Lung (tissue), 12 donors: ENCODE results near the gene PADI1. TPM values are rescaled to one million over a fixed set of nuclear protein-coding genes. Genes with fewer than 3 reads are reported as not detected.

Experiments used
- ATAC-seq: fragments of 200-7000 bp; cut with Tn5 transposase; one replicate; pipeline ENCODE4 v1.9.1; 2020; ENCODE audit warnings: moderate number of reproducible peaks; ENCODE audit not compliant: insufficient read depth, low FRiP score
- DNase-seq, 3 donors: peaks; one replicate each; pipeline ENCODE4 v3.0.0-alpha.2; 2013 to 2017
- H3K27ac ChIP-seq, 2 donors: one replicate each; pipeline ENCODE4 v1.5.1; 2013; ENCODE audit warnings: mild to moderate bottlenecking in 2 of 2, moderate library complexity in 2 of 2, control low read depth in 1 of 2, inconsistent platforms in 1 of 2, low read depth in 1 of 2, low read length in 1 of 2
- H3K27me3 ChIP-seq, 3 donors: one replicate each; pipeline ENCODE4 v1.5.1; 2013; ENCODE audit warnings: low read length in 2 of 3; ENCODE audit not compliant: control insufficient read depth in 3 of 3, insufficient read depth in 3 of 3
- H3K36me3 ChIP-seq, 4 donors: one replicate each; pipeline ENCODE4 v1.5.1; 2013; ENCODE audit warnings: low read length in 4 of 4, mild to moderate bottlenecking in 1 of 4, moderate library complexity in 1 of 4; ENCODE audit not compliant: control insufficient read depth in 4 of 4, insufficient read depth in 4 of 4
- H3K4me1 ChIP-seq, 5 donors: one replicate each; pipeline ENCODE4 v1.5.1; 2013; ENCODE audit warnings: low read length in 5 of 5, mild to moderate bottlenecking in 2 of 5, moderate library complexity in 1 of 5; ENCODE audit not compliant: control insufficient read depth in 5 of 5, insufficient read depth in 5 of 5
- H3K4me3 ChIP-seq: one replicate; pipeline ENCODE4 v1.5.1; 2013; ENCODE audit warnings: mild to moderate bottlenecking, control low read depth, moderate library complexity
- H3K9ac ChIP-seq, 2 donors: one replicate each; pipeline ENCODE4 v1.5.1; 2013; ENCODE audit warnings: low read length in 2 of 2, control low read depth in 1 of 2; ENCODE audit not compliant: insufficient read depth in 1 of 2
- H3K9me3 ChIP-seq, 4 donors: one replicate each; pipeline ENCODE4 v1.5.1; 2013; ENCODE audit warnings: low read length in 3 of 4, mild to moderate bottlenecking in 1 of 4, moderate library complexity in 1 of 4; ENCODE audit not compliant: control insufficient read depth in 4 of 4, insufficient read depth in 3 of 4
- CTCF ChIP-seq: IDR thresholded peaks from 2 replicates; pipeline ENCODE4 v1.5.1; 2012; ENCODE audit warnings: mild to moderate bottlenecking; ENCODE audit errors: control extremely low read depth, extremely low read depth
- WGBS, 2 donors: extraction: QIAGEN DNeasy Blood & Tissue Kit; methylation state at CpG; one replicate each; pipeline ENCODE4 v1.1.7; 2013; 5-methylcytosine and 5-hydroxymethylcytosine counted together
- polyA plus RNA-seq, 2 donors: library from polyadenylated mRNA; stranded (reverse); fragments of 200-250 nt; gene quantifications; one replicate each; pipeline ENCODE4 v1.2.1, GENCODE V29; 2013
- total RNA-seq, 2 donors: library from RNA; depleted of rRNA in 1 of 2; stranded (reverse); fragments of >200 nt in 1 of 2; gene quantifications; one replicate each; pipeline ENCODE4 v1.2.1, GENCODE V29; 2014 to 2021
- donor health status: control.
- donor health status: control.
- donor health status: Bipolar disorder and iron deficiency.
- donor health status: healthy.
- donor health status: DM: yes; HTN: yes; CAD: no.

The PADI1 gene
- total and polyA plus RNA-seq, 4 donors: 0.09 to 0.35 TPM; not detected in 2

DNA sequence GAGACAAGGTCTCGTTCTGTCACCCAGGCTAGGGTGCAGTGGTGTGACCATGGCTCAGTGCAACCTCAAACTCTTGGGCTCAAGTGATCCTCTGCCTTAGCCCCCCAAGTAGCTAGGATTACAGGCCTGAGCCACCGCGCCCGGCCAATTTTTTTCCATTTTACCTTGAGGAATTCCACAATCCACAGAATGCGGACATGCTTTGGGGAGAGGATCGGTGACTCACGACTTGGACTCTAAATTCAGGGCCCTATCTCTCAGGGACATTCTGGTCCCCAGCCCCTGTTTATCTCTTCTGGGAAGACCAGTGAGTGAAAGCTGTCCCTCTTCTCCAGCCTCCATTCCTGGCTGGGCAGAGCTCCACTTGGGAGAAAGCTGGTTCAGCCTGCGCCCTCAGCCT, 5.2 kb downstream of the PADI1 start:
- TF ChIP-seq CTCF: no peak
- 93 to 100% methylated on average over 8 of the region's 8 CpGs for WGBS, 2 donors
- H3K27me3 ChIP-seq: no peaks in the 10 kb centered on the region
- no peak overlapping the region for H3K27ac ChIP-seq
- no peak overlapping the region for H3K4me3 ChIP-seq
- no peak overlapping the region for H3K9ac ChIP-seq
- no peaks in the 10 kb centered on the region for H3K36me3 ChIP-seq
- no peaks in the 10 kb centered on the region for H3K9me3 ChIP-seq
- H3K4me1 ChIP-seq: peaks cover 0 to 15% (median 12%) of the 10 kb centered on the region in 5 donors
- ATAC-seq (no peak), DNase-seq (no peak)

DNA sequence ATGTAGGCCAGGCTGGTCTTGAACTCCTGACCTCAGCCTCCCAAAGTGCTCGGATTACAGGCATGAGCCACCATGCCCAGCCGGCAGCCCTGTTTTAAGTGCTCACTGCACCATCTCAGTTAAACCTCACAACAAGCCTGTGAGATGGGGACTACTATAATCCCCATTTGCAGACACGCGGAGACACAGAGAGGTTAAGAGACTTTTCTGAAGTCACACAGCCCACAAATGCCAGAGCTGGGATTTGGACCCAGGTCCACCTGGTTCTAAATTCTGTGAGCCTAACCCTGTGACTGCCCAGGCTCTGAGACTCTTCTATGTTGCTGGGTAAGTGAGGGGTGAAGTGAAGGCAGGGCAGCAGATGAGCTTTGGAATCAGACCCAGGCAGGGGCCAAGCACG, 6.4 kb downstream of the PADI1 start:
- TF ChIP-seq CTCF: no peak
- no peak overlapping the region for H3K27ac ChIP-seq
- no peaks in the 10 kb centered on the region for H3K9me3 ChIP-seq
- ATAC-seq (no peak), DNase-seq (no peak)
- no peak overlapping the region for H3K9ac ChIP-seq
- no peaks in the 10 kb centered on the region for H3K27me3 ChIP-seq
- 91 to 95% methylated on average over 5 of the region's 5 CpGs for WGBS, 2 donors
- no peaks in the 10 kb centered on the region for H3K36me3 ChIP-seq
- peaks cover 0 to 15% (median 12%) of the 10 kb centered on the region in 5 donors for H3K4me1 ChIP-seq
- H3K4me3 ChIP-seq: no peak overlapping the region

- ATAC-seq (no peak), DNase-seq (peak in 1 of 3 donors; percentile 12)
- Histone ChIP-seq H3K27ac (no peak overlapping the region), H3K9me3 (no peaks in the 10 kb centered on the region), H3K4me3 (no peak overlapping the region), H3K4me1 (peaks cover 0 to 15% (median 12%) of the 10 kb centered on the region in 5 donors), H3K36me3 (no peaks in the 10 kb centered on the region), H3K9ac (no peak overlapping the region), H3K27me3 (no peaks in the 10 kb centered on the region)
- no peak for TF ChIP-seq CTCF
- 65 to 75% methylated on average over 10 of the region's 10 CpGs for WGBS, 2 donors
These were observed 7.1 kb downstream of the PADI1 start for GRCh38 chr1:17212009-17212408.

GRCh38 chr1:17212487-17213121, 7.7 kb downstream of the PADI1 start:
- H3K27ac ChIP-seq: no peak overlapping the region
- peaks cover 0 to 15% (median 12%) of the 10 kb centered on the region in 5 donors for H3K4me1 ChIP-seq
- no peaks in the 10 kb centered on the region for H3K9me3 ChIP-seq
- ATAC-seq: no peak
- no peaks in the 10 kb centered on the region for H3K36me3 ChIP-seq
- TF ChIP-seq CTCF: no peak
- no peak overlapping the region for H3K4me3 ChIP-seq
- DNase-seq: peak; percentile 78 to 88 (median 86)
- H3K9ac ChIP-seq: no peak overlapping the region
- H3K27me3 ChIP-seq: no peaks in the 10 kb centered on the region
- 8 to 9% methylated on average over 13 of the region's 13 CpGs for WGBS, 2 donors
